GM12891 (cell line): ENCODE results near the gene ALKBH3.

ENCODE experiments used
- DNase-seq: peaks from one replicate; pipeline ENCODE4 v3.0.0; 2011; ENCODE audit warnings: low spot score; ENCODE audit not compliant: insufficient read length
- FAIRE-seq: peaks from 2 replicates; lab custom pipeline; 2011; peaks lifted over from hg19 to GRCh38; lab: Jason Lieb, UNC
- PAX5 ChIP-seq: IDR thresholded peaks from 2 replicates; pipeline ENCODE4 v1.6.1; 2011; ENCODE audit warnings: low read length, moderate library complexity, mild to moderate bottlenecking; ENCODE audit not compliant: insufficient read depth, severe bottlenecking
- POLR2A ChIP-seq: IDR thresholded peaks from 2 replicates; pipeline ENCODE4 v1.6.1; 2011; ENCODE audit warnings: low read depth, low read length, control low read depth
- POLR2AphosphoS5 ChIP-seq: IDR thresholded peaks from 2 replicates; pipeline ENCODE4 v1.6.1; 2011; ENCODE audit warnings: low read depth, low read length, control low read depth
- POU2F2 ChIP-seq: IDR thresholded peaks from 2 replicates; pipeline ENCODE4 v1.6.1; 2011; ENCODE audit warnings: low read depth, mild to moderate bottlenecking, control low read depth, low read length, moderate library complexity
- SPI1 ChIP-seq: IDR thresholded peaks from 2 replicates; pipeline ENCODE4 v1.6.1; 2011; ENCODE audit warnings: low read depth, low read length, control low read depth
- TAF1 ChIP-seq: IDR thresholded peaks from 2 replicates; pipeline ENCODE4 v1.6.1; 2011; ENCODE audit warnings: low read depth, low read length, control low read depth

The ALKBH3 gene

DNA sequence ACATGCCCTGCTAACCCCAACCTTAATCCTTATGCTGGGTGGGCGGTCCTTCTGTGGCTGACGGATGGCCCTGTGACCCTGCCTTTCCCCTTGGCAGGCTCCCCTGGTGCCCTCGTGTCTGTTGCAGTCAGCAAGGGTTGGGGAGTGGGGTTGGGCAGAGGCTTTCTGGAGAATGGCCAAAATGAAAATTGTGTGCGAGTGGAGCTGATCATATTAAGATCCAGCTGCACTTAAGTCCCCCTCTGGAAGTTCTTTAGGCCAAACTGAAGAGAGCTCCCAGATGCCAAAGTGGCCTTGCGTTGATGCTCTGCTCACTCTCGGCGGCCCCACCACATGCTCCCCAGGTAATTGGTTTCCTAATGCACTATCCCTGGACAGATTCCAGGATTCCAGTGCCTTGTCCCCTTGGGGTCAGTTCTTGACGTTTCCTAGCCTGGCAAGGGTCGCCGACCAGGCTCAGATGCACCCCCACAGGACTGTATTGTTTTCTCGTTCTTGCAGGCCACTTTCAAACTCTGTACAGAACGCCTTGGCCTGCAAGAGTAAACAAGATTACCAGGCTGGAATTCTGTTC is 45.4 kb downstream of the ALKBH3 start:
- no peak for FAIRE-seq
- TF ChIP-seq POU2F2, result no peak
- TF ChIP-seq PAX5, result no peak
- no peak for TF ChIP-seq TAF1
- no peak for TF ChIP-seq POLR2AphosphoS5
- TF ChIP-seq POLR2A, result no peak
- no peak for TF ChIP-seq SPI1
- no peak for DNase-seq

- DNase-seq (no peak), FAIRE-seq (no peak)
- no peak for TF ChIP-seq POLR2A
- TF ChIP-seq SPI1, result no peak
- TF ChIP-seq POU2F2, result no peak
- no peak for TF ChIP-seq PAX5
- no peak for TF ChIP-seq POLR2AphosphoS5
- no peak for TF ChIP-seq TAF1
These were observed 46.4 kb downstream of the ALKBH3 start for GRCh38 chr11:43927070-43927469.

DNA sequence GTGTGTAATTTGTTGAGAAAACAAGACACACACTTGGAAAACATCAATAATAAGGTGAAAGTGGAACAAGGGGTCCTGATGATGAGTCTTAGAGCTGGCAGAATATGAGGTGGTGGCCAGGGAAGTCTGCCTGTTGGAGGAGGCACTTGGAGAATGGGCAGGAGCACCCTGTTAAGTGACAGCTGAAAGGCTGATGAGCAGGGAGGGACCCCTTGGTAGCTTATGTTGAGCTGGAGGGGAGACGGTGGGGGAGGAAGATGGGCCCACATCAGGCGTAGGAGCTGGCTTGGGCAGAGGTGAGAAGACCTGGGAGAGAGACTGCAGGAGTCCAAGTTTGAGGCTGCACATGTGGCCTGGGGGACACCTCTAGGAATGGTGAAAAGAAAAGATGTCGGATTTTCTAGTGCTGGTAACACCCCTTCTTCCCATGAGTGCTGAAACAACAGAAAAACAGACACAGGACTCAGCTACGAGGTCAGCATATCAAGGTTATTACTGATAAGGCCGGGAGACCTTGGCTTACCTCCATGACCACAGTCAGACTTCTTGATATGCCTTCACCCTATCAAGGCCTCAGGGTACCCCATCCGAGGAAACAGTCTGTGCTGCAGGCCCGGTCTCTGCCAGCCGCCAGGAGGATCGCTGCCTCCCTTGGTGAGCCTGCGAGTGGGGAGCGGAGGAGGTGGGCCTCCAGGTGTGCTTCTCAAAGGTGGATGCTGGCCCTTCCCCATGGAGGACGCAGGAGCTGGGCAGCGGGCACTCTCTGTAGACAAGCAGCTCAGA is 47.5 kb downstream of the ALKBH3 start:
- no peak for FAIRE-seq
- no peak for TF ChIP-seq POLR2AphosphoS5
- no peak for TF ChIP-seq SPI1
- TF ChIP-seq TAF1, result no peak
- no peak for TF ChIP-seq POU2F2
- TF ChIP-seq POLR2A, result no peak
- TF ChIP-seq PAX5, result no peak
- no peak for DNase-seq

DNA sequence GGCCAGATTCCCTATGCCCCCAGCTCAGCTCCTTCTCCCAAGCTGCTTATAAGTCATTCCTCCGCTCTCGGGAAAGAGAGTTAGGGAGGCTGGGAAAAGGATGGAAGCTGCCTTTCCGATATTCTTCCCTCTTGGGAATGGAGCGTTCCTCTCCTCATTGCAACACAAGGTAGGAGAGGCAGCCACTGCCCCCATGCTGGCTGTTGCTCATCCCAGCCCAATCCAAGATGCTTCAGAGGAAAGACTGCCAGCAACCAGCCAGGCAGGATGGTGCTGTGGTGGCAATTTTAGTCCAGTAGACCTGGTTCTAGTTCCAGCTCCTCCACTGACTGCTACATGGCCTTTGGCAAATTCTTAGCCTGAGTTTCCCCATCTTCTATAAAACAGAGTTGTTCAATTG is 48.1 kb downstream of the ALKBH3 start:
- no peak for DNase-seq
- no peak for TF ChIP-seq SPI1
- FAIRE-seq, result no peak

- FAIRE-seq (no peak), DNase-seq (no peak)
- TF ChIP-seq POLR2AphosphoS5 (no peak), TAF1 (no peak), SPI1 (no peak), POLR2A (no peak), POU2F2 (no peak)
These were observed 50.5 kb downstream of the ALKBH3 start for GRCh38 chr11:43930868-43931716.

DNA sequence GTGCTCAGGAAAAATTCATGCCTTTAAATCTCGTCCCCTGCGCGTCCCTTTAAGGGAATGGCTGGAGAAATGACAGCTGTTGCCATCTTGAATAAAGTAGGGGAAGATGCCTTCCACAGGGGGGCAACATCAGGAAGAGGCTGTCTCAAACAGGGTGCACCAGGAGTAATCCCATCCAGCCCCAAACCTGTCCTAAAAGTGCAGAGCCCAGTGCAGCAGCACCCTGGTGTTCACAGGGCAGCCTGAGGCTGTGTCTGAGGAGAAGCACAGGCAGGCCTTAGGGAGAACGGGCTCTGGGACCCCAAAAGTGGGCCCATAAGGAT is 51.0 kb downstream of the ALKBH3 start:
- DNase-seq (no peak), FAIRE-seq (no peak)
- no peak for TF ChIP-seq TAF1
- no peak for TF ChIP-seq SPI1
- TF ChIP-seq POU2F2, result no peak
- no peak for TF ChIP-seq PAX5
- TF ChIP-seq POLR2AphosphoS5, result no peak
- no peak for TF ChIP-seq POLR2A

- no peak for TF ChIP-seq SPI1
- no peak for TF ChIP-seq PAX5
- TF ChIP-seq TAF1, result no peak
- TF ChIP-seq POU2F2, result no peak
- TF ChIP-seq POLR2A, result no peak
- TF ChIP-seq POLR2AphosphoS5, result no peak
- DNase-seq, result no peak
- FAIRE-seq, result no peak
These were observed 52.6 kb downstream of the ALKBH3 start for GRCh38 chr11:43933226-43933607.

DNA sequence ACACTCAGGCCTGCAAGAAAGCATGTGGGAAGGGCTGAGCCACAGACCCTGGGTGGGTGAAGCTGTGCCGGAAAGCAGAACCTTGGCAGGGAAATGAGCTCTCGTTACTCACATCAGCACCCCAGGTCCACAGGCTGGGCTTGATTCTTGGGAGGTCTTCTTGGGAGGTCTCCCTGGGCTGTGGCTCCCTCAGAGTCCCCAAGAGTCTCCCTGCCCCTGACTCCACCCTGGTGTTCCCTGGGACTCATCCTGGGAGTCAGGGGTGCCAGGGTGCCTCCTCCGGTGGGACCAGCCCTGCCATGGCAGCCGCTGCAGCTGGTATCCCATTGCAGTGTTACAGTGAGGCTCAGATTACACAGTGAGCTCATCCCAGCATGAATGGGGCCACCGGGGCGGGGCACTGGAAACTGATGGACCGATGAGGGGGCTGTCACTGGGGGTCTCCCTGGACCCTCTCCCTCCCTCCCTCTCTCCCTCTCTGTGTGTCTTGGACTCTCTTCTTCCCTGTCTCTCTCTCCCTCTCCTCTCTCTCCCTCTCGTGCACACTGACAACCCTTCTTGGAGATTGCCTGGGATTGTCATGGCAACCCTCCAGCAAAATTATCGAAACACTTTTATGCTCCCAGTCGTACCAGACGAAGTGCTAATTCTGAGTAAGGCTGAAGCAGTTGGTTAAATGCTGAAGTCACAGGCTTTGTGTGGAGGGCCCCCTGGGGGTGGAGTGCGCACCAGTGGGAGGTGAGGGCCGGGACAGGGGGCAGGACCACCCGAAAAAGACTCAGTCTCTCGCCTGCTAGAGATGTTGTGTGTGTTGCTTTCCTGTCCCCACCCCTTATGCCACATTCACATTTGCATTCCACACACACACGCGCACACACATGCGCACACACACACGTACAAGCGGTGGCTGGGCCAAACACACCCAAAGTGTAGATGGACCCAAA is 53.2 kb downstream of the ALKBH3 start:
- TF ChIP-seq POLR2A, result no peak
- no peak for TF ChIP-seq POLR2AphosphoS5
- TF ChIP-seq PAX5, result no peak
- no peak for TF ChIP-seq SPI1
- TF ChIP-seq TAF1, result no peak
- FAIRE-seq (no peak), DNase-seq (no peak)
